Activated CD4-positive, alpha-beta T cell treated with anti-CD3 and anti-CD28 coated beads, Interleukin-2, amount 50 U/mL, for 4 hours (primary cell): ENCODE results near the gene SLC4A1.

Experiments
- DNase-seq, 2 experiments: peaks; one replicate each; pipeline ENCODE4 v3.0.0-alpha.2; 2020

Gene SLC4A1

GRCh38 chr17:44283344-44284023, 15.5 kb upstream of the SLC4A1 start:
- DNase-seq = no peak

- DNase-seq = no peak
Observed at GRCh38 chr17:44282264-44282663, 14.3 kb upstream of the SLC4A1 start.

- DNase-seq = no peak
Observed at GRCh38 chr17:44281570-44281969, 13.6 kb upstream of the SLC4A1 start.

- DNase-seq = no peak
Observed at GRCh38 chr17:44280392-44280937, 12.5 kb upstream of the SLC4A1 start.

GRCh38 chr17:44279666-44280391, 11.9 kb upstream of the SLC4A1 start:
- DNase-seq = no peak

GRCh38 chr17:44279346-44279665, 11.4 kb upstream of the SLC4A1 start:
- DNase-seq = no peak

- DNase-seq = no peak
Observed at GRCh38 chr17:44277976-44278375, 10.0 kb upstream of the SLC4A1 start.

GRCh38 chr17:44273607-44274006, 5.7 kb upstream of the SLC4A1 start:
- DNase-seq = no peak

GRCh38 chr17:44272954-44273353, 5.0 kb upstream of the SLC4A1 start:
- DNase-seq = no peak

GRCh38 chr17:44272321-44272951, 4.5 kb upstream of the SLC4A1 start:
- DNase-seq = no peak

GRCh38 chr17:44269535-44270240, 1.8 kb upstream of the SLC4A1 start:
- DNase-seq = no peak

GRCh38 chr17:44268709-44269534, 987 bp upstream of the SLC4A1 start:
- DNase-seq = no peak

- DNase-seq = no peak
Observed at GRCh38 chr17:44267165-44267455, 825 bp downstream of the SLC4A1 start.

GRCh38 chr17:44266402-44267164, 1.4 kb downstream of the SLC4A1 start:
- DNase-seq = no peak

GRCh38 chr17:44263345-44263902, 4.5 kb downstream of the SLC4A1 start:
- no peak for DNase-seq

GRCh38 chr17:44262654-44263225, 5.2 kb downstream of the SLC4A1 start:
- DNase-seq = no peak

- no peak for DNase-seq
Observed at GRCh38 chr17:44260296-44260695, 7.6 kb downstream of the SLC4A1 start.

GRCh38 chr17:44258811-44259351, 9.1 kb downstream of the SLC4A1 start:
- DNase-seq = no peak

GRCh38 chr17:44257815-44258760, 9.8 kb downstream of the SLC4A1 start:
- DNase-seq = no peak

GRCh38 chr17:44256671-44257070, 11.3 kb downstream of the SLC4A1 start:
- DNase-seq = no peak
